GM12878 (cell line): ENCODE data around the gene COL9A2. TPM values are rescaled to one million over a fixed set of nuclear protein-coding genes. Genes with fewer than 3 reads are reported as not detected.

Experiments
- BRCA1 ChIP-seq: IDR thresholded peaks from 2 replicates; pipeline ENCODE4 v1.6.1; 2011; ENCODE audit warnings: low read depth, low read length, improper control_type of control experiment
- CBX5 ChIP-seq: sonication (generic); IDR thresholded peaks from 2 replicates; pipeline ENCODE4 v1.6.1; 2016; ENCODE audit warnings: low read depth, moderate library complexity, mild to moderate bottlenecking, inconsistent platforms
- JUNB ChIP-seq: IDR thresholded peaks from 2 replicates; pipeline ENCODE4 v1.6.1; 2016; ENCODE audit warnings: antibody characterized with exemption, mild to moderate bottlenecking
- NRF1 ChIP-seq: conservative IDR thresholded peaks from 2 replicates; pipeline ENCODE4 v1.6.1; 2011; ENCODE audit warnings: mild to moderate bottlenecking, low read depth, low read length, improper control_type of control experiment
- PAX8 ChIP-seq: fragments of 450-650 bp; IDR thresholded peaks from 2 replicates; pipeline ENCODE4 v1.6.1; 2017; ENCODE audit warnings: mild to moderate bottlenecking, moderate library complexity
- POU2F2 ChIP-seq: IDR thresholded peaks from 3 replicates; pipeline ENCODE4 v1.6.1; 2011; ENCODE audit warnings: low read depth, mild to moderate bottlenecking, low read length, borderline replicate concordance
- SP1 ChIP-seq: IDR thresholded peaks from one replicate; pipeline ENCODE4 v1.6.1; 2011; ENCODE audit warnings: low read depth, low read length
- SPI1 ChIP-seq: IDR thresholded peaks from 2 replicates; pipeline ENCODE4 v1.6.1; 2011; ENCODE audit warnings: low read depth, mild to moderate bottlenecking, low read length, moderate library complexity, borderline replicate concordance; ENCODE audit not compliant: insufficient read depth
- STAT3 ChIP-seq: IDR thresholded peaks from 2 replicates; pipeline ENCODE4 v1.6.1; 2011; ENCODE audit warnings: low read depth, low read length, improper control_type of control experiment
- YBX1 ChIP-seq: fragments of 450-650 bp; IDR thresholded peaks from 2 replicates; pipeline ENCODE4 v1.6.1; 2016; ENCODE audit warnings: antibody characterized with exemption
- polyA plus RNA-seq, 11 experiments: library from polyadenylated mRNA; depleted of rRNA in 4 of 11; unstranded in 6 of 11; stranded (reverse) in 5 of 11; fragments of >200 nt; fragmentation: Nextera tagmentation in 4 of 11; fragmentation: Illumina TruSeq in 1 of 11; extraction: Ambion mirVana in 4 of 11; extraction: Trizol in 1 of 11; gene quantifications; 1 replicate in 1 of 11; 2 replicates in 10 of 11; pipeline versions ENCODE4 v1.2.1 to v1.2.3, GENCODE V29; 2011 to 2016; ENCODE audit warnings: inconsistent platforms in 2 of 11, missing spikeins in 2 of 11, low read depth in 1 of 11
- total RNA-seq, 4 experiments: library from RNA; depleted of rRNA in 3 of 4; stranded (reverse); fragments of >200 nt in 3 of 4; fragmentation: Illumina TruSeq in 1 of 4; extraction: Trizol in 1 of 4; gene quantifications; 2 replicates each; pipeline versions ENCODE4 v1.2.1 to v1.2.3, GENCODE V29; 2013 to 2021
- TF ChIP-seq, protein P1 (sequence below): fragments of 450-650 bp; IDR thresholded peaks from 2 replicates; pipeline ENCODE4 v1.6.1; 2017; ENCODE audit warnings: mild to moderate bottlenecking, moderate library complexity
- TF ChIP-seq, protein P2 (sequence below): IDR thresholded peaks from 2 replicates; pipeline ENCODE4 v1.6.1; 2012; ENCODE audit warnings: improper control_type of control experiment, low read depth, low read length; ENCODE audit not compliant: insufficient replicate concordance
- TF ChIP-seq, protein P3 (sequence below): fragments of 150-350 bp; IDR thresholded peaks from 2 replicates; pipeline ENCODE4 v1.6.1; 2014; ENCODE audit warnings: mild to moderate bottlenecking, low read depth, low read length
- TF ChIP-seq, protein P4 (sequence below): fragments of 450-650 bp; IDR thresholded peaks from 2 replicates; pipeline ENCODE4 v1.6.1; 2017; ENCODE audit warnings: mild to moderate bottlenecking, low read depth, inconsistent platforms; ENCODE audit not compliant: poor library complexity, severe bottlenecking
- TF ChIP-seq, protein P5 (sequence below): IDR thresholded peaks from 2 replicates; pipeline ENCODE4 v1.6.1; 2012; ENCODE audit warnings: low read length, inconsistent platforms

The COL9A2 gene
- total and polyA plus RNA-seq, 10 of the 15 experiments (the other 5 are each of a cell fraction or from before 2014, with no cell fraction given): 3.1 to 63.3 (median 22.4) TPM

DNA sequence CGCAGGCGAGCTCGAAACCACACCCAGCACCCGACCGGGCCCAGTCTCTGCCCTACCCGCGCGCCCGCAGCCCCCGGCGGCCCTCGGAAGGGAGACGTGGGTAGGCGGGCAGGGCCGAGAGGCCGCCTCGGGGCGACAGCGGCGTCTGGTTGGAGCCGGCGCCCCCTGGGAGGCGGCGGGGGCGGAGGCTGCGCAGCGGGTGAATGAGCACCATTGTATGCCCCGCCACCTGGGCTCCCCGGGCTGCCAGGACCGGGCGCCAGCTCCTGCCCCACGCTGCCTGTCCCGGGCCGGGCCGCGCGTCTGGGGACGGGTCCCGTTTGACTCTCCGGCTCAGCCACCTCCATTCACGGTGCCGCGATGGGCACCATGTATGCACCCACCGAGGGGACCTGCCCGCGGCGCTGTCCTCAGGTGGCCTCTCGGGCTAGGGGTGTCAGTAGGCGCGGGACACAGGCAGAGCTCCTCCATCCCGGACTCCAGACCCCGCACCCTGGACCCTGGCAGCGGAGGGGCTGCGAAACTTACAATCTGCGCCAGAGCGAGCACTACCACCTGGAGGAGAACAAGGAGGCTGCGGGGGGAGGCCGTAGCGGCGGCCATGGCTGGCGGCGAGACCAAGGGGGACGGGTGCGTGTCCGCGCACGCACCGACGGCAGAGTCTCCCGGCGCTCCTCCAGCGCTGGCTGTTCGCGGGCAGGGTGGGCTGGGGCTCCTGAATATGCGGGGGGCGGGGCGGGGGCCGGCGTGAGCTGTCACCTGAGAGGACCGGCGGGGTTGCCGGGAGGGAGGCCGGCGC is at the start of gene COL9A2 (continued):
- TF ChIP-seq, protein P1, sequence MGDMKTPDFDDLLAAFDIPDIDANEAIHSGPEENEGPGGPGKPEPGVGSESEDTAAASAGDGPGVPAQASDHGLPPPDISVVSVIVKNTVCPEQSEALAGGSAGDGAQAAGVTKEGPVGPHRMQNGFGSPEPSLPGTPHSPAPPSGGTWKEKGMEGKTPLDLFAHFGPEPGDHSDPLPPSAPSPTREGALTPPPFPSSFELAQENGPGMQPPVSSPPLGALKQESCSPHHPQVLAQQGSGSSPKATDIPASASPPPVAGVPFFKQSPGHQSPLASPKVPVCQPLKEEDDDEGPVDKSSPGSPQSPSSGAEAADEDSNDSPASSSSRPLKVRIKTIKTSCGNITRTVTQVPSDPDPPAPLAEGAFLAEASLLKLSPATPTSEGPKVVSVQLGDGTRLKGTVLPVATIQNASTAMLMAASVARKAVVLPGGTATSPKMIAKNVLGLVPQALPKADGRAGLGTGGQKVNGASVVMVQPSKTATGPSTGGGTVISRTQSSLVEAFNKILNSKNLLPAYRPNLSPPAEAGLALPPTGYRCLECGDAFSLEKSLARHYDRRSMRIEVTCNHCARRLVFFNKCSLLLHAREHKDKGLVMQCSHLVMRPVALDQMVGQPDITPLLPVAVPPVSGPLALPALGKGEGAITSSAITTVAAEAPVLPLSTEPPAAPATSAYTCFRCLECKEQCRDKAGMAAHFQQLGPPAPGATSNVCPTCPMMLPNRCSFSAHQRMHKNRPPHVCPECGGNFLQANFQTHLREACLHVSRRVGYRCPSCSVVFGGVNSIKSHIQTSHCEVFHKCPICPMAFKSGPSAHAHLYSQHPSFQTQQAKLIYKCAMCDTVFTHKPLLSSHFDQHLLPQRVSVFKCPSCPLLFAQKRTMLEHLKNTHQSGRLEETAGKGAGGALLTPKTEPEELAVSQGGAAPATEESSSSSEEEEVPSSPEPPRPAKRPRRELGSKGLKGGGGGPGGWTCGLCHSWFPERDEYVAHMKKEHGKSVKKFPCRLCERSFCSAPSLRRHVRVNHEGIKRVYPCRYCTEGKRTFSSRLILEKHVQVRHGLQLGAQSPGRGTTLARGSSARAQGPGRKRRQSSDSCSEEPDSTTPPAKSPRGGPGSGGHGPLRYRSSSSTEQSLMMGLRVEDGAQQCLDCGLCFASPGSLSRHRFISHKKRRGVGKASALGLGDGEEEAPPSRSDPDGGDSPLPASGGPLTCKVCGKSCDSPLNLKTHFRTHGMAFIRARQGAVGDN: no peak
- no peak for TF ChIP-seq JUNB
- no peak for TF ChIP-seq CBX5
- TF ChIP-seq BRCA1: no peak
- TF ChIP-seq NRF1: no peak
- no peak for TF ChIP-seq POU2F2
- TF ChIP-seq SP1: no peak
- TF ChIP-seq PAX8: no peak
- TF ChIP-seq, protein P2, sequence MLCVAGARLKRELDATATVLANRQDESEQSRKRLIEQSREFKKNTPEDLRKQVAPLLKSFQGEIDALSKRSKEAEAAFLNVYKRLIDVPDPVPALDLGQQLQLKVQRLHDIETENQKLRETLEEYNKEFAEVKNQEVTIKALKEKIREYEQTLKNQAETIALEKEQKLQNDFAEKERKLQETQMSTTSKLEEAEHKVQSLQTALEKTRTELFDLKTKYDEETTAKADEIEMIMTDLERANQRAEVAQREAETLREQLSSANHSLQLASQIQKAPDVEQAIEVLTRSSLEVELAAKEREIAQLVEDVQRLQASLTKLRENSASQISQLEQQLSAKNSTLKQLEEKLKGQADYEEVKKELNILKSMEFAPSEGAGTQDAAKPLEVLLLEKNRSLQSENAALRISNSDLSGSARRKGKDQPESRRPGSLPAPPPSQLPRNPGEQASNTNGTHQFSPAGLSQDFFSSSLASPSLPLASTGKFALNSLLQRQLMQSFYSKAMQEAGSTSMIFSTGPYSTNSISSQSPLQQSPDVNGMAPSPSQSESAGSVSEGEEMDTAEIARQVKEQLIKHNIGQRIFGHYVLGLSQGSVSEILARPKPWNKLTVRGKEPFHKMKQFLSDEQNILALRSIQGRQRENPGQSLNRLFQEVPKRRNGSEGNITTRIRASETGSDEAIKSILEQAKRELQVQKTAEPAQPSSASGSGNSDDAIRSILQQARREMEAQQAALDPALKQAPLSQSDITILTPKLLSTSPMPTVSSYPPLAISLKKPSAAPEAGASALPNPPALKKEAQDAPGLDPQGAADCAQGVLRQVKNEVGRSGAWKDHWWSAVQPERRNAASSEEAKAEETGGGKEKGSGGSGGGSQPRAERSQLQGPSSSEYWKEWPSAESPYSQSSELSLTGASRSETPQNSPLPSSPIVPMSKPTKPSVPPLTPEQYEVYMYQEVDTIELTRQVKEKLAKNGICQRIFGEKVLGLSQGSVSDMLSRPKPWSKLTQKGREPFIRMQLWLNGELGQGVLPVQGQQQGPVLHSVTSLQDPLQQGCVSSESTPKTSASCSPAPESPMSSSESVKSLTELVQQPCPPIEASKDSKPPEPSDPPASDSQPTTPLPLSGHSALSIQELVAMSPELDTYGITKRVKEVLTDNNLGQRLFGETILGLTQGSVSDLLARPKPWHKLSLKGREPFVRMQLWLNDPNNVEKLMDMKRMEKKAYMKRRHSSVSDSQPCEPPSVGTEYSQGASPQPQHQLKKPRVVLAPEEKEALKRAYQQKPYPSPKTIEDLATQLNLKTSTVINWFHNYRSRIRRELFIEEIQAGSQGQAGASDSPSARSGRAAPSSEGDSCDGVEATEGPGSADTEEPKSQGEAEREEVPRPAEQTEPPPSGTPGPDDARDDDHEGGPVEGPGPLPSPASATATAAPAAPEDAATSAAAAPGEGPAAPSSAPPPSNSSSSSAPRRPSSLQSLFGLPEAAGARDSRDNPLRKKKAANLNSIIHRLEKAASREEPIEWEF: no peak
- TF ChIP-seq, protein P3, sequence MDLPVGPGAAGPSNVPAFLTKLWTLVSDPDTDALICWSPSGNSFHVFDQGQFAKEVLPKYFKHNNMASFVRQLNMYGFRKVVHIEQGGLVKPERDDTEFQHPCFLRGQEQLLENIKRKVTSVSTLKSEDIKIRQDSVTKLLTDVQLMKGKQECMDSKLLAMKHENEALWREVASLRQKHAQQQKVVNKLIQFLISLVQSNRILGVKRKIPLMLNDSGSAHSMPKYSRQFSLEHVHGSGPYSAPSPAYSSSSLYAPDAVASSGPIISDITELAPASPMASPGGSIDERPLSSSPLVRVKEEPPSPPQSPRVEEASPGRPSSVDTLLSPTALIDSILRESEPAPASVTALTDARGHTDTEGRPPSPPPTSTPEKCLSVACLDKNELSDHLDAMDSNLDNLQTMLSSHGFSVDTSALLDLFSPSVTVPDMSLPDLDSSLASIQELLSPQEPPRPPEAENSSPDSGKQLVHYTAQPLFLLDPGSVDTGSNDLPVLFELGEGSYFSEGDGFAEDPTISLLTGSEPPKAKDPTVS: no peak
- TF ChIP-seq, protein P4, sequence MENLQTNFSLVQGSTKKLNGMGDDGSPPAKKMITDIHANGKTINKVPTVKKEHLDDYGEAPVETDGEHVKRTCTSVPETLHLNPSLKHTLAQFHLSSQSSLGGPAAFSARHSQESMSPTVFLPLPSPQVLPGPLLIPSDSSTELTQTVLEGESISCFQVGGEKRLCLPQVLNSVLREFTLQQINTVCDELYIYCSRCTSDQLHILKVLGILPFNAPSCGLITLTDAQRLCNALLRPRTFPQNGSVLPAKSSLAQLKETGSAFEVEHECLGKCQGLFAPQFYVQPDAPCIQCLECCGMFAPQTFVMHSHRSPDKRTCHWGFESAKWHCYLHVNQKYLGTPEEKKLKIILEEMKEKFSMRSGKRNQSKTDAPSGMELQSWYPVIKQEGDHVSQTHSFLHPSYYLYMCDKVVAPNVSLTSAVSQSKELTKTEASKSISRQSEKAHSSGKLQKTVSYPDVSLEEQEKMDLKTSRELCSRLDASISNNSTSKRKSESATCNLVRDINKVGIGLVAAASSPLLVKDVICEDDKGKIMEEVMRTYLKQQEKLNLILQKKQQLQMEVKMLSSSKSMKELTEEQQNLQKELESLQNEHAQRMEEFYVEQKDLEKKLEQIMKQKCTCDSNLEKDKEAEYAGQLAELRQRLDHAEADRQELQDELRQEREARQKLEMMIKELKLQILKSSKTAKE: no peak
- TF ChIP-seq YBX1: no peak
- TF ChIP-seq, protein P5, sequence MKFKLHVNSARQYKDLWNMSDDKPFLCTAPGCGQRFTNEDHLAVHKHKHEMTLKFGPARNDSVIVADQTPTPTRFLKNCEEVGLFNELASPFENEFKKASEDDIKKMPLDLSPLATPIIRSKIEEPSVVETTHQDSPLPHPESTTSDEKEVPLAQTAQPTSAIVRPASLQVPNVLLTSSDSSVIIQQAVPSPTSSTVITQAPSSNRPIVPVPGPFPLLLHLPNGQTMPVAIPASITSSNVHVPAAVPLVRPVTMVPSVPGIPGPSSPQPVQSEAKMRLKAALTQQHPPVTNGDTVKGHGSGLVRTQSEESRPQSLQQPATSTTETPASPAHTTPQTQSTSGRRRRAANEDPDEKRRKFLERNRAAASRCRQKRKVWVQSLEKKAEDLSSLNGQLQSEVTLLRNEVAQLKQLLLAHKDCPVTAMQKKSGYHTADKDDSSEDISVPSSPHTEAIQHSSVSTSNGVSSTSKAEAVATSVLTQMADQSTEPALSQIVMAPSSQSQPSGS: no peak
- no peak for TF ChIP-seq STAT3
- TF ChIP-seq SPI1: no peak
